ENCODE results near the gene GRID2.

Gene GRID2

DNA sequence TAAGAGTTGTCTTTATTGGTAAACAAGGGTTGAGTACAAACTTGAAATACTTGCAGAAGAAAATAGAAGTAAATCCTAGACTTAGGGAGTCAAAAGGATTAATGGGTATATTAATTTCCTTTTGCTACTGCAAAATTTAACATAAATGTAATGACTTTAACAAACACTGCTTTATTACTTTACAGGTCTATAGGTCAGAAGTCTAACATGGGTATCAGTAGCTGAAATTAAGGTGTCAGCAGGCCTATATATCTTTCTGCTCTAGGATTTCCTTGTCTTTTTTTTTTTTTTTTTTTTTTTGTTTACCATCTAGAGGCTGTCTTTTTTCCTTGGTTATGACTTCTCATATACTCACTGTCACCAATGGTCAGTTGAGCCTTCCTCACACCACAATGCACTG, 220.4 kb downstream of the GRID2 start:
- no peak for DNase-seq (ENCODE audit: low read depth, low spot score)

DNA sequence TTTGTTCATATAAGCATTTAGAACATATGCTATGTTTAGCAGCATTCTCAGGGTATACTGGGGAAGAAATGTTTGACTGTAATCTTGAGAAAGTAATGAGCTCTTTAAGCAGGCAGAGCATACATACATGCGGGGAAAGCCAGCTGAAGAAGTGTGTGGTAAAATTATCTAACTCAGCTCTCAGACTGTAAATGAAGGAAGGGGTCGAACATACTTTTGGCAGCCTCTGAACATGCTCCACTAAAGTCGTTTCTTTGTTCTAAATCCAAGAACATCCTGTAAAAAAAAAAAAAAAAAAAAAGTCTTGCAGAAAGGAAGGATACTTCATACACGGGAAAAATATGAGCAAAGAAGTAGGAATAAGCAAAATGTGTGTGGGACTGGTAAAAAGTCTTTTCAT, 224.8 kb downstream of the GRID2 start:
- no peak for DNase-seq (ENCODE audit: low read depth, low spot score)

DNA sequence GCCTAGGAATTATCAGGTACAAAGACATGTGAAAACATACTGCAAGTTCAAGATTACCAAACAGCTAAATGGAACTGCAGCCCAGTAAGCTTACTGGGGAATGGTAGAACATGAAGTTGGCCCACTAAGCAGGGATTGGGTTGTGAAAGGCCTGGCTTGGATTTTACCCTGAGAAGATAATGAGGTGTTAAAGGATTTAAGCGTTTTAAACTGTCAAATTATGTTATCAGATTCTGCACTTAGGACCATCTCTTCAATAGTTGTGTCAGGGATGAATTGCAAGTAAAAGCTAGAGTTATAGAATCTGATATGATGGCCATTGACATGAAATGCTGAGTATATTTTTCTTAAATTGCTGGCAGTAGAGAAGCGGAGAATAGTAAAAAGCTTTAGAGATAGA, 225.7 kb downstream of the GRID2 start:
- DNase-seq (ENCODE audit: low read depth, low spot score): no peak

DNA sequence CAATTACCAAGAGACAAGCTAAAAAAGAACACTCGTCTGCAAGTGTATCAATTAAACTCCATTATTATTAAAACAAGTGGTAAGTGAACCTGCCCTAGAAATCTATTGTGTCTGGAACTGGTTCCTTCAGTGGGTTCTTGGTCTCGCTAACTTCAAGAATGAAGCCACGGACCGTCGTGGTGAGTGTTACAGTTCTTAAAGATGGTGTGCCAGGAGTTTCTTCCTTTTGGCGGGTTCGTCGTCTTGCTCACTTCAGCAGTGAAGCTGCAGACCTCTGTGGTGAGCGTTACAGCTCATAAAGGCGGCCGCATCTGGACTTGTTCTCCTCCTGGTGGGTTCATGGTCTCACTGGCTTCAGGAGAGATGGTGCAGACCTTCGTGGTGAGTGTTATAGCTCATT, 231.8 kb downstream of the GRID2 start:
- DNase-seq (ENCODE audit: low read depth, low spot score): no peak

DNA sequence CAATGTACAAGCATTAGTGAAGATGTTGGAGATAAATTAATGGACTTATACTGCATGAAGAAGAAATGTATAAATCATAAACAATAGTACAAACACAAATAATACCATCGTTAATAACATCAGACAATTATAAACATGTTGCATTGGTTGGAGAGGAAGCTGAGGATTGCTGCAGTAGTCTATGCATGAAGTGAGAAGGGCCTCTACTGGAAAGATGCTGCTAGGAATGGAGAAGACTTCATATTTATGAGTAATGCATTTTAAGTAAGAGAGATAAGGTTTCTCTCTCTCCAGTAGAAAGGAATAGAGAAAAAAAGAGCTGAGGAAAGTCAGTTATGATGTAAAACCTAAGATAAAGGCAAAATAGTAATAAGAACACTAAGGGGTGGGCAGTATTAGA, 247.8 kb downstream of the GRID2 start:
- no peak for DNase-seq (ENCODE audit: low read depth, low spot score)

DNA sequence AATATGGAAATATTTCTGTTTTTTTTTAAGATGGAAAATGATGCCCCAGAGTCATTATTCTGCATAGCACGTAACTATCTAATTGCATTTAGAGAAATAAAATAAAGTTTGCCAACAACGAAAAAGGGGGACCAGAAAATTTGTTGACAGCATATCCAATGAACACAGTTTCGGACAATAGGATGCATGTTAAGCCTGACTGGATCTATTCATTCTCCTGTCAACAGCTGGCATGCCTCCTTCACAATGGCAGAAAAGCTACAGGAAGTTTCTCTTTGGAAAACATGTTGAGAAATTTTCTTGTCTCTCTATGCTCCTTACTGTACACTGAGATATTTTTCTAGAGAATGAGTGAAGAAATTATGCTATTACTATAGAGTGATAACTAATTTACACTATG, 262.5 kb downstream of the GRID2 start:
- DNase-seq (ENCODE audit: low read depth, low spot score): no peak

DNA sequence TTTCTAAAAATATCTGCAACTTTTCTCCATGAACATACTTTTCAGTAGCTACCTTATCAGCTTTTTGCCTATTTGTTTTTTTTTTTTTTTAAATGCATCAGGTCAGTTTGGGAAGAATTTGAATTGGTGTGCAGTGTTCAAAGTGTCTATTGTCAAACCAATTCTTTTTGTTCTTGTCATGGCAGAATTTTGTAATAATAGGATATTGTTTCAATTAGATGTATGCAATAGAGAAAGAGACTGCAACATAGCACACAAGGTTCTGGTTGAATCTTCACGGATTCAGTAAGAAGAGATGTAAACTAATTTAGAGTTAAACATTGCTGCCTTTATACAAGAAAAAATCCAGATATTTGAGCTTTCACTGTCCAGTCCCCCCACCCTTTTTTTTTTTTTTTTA, 277.1 kb downstream of the GRID2 start:
- DNase-seq (ENCODE audit: low read depth, low spot score): no peak

DNA sequence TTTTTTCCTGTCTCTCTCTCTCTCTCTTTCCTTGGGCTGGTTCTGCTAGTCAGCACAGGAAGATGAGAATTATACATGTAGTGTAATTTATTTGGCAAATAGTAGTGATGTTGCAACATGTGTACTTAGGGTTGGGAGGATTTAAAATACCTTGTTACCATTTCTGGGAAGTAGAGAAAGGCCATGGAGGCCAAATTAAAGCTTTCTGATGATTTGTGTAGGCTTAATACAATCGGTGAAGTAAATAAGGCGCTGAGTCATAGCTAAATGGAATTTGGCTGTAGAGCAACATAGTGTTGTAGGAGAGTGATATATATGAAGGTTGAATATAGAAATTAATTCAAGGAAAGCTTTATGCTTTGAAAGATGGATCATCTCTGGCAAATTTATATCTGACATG, 295.3 kb downstream of the GRID2 start:
- DNase-seq (ENCODE audit: low read depth, low spot score): no peak

DNA sequence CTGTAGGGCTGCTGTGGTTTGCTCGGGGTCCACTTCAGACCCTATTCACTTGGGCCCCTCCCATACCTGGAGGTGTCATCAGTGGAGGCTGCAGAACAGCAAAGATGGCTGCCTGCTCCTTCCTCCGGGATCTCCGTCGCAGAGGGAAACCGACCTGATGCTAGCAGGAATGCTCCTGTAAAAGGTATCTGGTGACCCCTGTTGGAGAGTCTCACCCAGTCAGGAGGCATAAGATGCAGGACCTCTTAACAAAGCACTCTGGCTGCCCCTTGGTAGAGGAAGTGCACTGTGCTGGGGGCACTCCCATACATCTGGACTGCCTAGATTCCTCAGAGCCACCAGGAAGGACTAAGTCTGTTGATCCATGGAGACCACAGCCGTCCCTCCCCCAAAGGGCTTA, 296.9 kb downstream of the GRID2 start:
- no peak for DNase-seq (ENCODE audit: low read depth, low spot score)

DNA sequence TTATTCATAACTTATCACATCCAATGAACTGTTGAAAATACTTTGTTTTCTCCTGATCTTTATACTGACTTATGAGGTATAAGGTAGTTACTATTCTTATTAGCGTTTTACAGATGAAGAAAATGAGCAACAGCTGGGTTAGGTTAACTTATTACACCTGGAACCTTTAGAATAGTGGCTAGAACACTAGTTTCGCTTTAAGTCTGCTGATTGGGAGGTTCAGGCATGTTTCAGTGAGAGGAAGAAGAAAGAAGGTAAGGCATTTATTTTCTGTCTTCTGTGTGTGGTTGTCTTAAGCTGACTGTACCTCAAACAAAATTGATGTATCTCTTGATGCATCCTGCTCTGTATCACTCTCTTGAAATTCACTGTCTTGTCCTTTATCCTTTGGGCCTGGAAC, 302.5 kb downstream of the GRID2 start:
- no peak for DNase-seq (ENCODE audit: low read depth, low spot score)

DNA sequence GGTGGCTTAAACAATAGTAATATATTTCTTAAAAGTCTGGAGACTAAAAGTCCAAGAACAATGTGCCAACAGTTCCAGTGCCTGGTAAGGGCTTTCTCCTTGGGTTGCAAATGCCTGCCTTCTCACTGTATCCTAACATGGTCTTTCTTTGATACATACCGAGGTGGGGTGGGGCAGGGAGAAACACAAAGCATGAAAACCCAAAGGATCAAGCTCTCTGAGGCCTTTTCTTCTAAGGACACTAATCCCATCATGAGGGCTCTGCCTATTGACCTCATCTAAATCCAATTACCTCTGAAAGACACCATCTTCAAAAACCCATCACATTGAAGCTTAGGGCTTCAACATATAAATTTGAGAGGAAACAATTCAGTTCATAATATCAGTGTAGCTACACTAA, 311.3 kb downstream of the GRID2 start:
- no peak for DNase-seq (ENCODE audit: low read depth, low spot score)

DNA sequence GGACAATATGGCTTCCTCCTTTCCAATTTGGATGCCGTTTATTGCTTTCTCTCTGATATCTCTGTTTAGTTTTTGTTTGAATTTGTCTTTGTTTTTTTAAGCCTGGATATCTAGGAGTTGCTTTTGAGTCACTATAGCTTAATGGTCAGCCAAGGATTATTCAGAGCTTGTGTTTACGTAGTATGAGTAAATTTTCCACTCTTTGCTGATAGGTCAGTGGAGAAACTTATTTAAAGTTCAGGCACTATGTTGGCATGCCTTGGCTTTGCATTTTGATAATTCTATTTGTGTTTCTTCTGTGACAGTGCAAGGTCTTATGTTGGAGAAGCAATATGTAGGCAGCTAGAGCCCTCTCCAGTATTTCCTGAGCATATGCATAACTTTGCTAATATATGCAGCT, 315.2 kb downstream of the GRID2 start:
- DNase-seq (ENCODE audit: low read depth, low spot score): no peak

DNA sequence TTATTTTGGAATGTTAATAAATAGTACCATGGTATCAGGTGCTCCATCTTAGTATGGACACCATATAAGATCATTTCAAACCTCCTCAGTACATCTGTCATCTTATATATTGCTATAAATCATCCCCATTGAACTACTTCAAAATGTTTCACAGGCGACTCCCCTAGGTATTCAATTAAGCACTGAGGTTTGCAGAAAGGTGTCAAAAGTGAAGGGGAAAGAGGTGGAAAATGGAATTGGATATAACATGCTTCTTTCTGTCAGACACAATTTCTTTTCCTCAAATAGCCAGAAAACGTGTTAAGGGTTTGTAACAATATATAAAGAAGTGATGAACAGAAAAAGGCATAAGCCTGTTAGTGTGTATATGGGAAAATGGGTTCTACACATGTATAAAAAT, 325.5 kb downstream of the GRID2 start:
- no peak for DNase-seq (ENCODE audit: low read depth, low spot score)

DNA sequence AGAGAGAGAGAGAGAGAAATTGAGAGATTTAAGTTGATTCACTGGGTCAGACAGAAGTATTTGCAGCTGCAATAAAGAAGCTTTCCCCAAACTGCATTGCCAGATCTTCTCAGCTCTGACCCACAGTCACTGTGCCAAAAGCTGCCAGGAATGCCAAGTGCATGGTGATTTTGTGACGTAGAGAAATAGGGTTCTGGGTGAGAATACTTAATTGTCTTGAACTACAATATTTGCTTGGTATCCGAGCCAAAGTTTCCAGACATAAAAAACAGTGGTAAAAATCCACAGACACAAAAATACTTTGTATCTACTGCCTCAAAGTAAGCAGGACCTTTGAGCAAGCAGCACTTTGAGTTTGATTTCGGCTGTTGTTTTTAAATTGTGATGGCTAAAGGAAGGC, 331.1 kb downstream of the GRID2 start:
- DNase-seq (ENCODE audit: low read depth, low spot score): no peak

DNA sequence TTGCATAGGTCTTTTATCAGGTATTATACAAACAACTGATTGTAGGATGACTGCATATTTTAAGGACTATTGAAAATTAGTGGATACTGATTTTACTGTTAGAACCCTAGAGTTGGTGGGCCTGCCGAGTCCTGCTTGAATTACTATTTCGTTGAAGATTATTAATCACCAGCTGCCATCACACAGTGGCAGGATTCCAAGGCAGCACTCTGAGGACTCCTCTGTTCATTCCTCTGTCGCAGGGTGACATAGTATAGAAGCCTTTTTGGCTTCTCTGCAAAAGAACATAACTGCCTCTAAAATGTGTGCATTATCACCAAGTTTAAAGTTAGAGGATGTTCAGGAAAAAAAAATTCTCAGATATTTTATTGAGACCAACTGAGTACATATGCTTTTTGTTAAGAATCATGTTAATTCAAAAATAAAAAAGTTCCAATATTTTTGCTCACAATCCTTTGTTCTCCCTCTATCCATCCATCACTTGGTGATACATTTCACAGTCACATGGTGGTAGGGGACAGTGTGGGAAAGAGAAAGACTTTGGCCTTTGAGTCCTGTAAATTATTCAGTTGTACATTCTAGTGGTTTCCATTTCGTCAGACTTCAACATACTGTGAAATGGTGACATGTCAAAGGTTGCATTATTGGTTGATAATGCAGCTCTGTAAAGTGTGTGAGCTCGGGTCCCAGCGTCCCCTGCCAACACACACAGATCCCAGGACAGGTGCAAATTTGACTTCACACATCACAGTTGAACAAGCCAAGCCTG, 332.5 kb downstream of the GRID2 start:
- no peak for DNase-seq (ENCODE audit: low read depth, low spot score)

DNA sequence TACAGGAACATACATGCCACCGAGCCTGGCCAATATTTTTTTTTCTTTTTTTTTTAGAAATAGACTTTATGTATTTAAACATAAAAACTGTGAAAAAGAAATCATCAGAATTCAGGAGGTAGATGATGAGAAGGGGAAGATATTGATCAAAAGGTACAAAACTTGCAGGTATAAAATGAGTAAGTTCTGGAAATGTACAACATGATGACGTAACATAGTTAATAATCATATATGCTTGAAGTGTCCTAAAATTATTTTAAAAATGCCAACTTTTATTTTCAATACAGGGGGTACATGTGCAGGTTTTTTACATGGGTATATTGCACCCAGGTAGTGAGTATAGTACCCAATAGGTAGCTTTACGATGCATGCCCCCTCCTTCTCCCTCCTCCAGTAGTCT, 337.6 kb downstream of the GRID2 start:
- no peak for DNase-seq (ENCODE audit: low read depth, low spot score)

DNA sequence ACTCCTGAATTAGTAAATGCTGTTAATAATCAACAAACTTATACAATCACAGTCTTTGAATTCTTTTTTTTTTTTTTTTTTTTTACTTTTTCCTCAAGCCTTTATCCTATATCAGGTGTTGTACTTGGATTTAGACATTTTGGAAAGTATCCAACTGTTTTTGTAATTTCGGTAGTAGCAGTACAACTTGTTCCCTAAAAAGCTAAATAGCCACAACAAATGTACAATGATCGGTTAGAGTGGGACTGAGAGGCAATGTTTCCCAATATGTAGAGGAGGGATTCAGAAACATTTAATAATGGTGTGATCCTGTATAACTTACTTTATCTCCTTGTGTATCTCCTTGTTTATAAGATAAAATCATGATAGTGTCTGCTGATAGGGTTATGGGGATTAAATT, 343.1 kb downstream of the GRID2 start:
- no peak for DNase-seq (ENCODE audit: low read depth, low spot score)

DNA sequence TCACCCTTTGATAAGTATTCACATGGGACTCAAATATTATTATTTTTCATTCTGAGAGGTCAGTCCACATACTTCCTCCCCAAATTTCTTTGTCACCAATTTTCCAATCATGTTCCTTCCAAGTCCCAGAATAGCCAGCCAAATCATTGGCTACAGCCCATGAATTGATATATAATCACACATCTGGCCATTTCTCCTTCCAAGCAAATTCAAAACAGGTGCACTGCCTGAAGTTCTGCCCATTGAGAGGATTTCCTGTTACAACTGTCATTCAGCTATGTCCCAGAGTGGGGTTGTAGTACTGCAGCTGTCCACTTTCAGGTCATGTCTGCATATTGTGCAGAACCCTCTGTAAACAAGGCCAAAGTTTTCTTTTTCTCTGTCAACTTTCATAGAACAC, 347.8 kb downstream of the GRID2 start:
- DNase-seq (ENCODE audit: low read depth, low spot score): no peak

DNA sequence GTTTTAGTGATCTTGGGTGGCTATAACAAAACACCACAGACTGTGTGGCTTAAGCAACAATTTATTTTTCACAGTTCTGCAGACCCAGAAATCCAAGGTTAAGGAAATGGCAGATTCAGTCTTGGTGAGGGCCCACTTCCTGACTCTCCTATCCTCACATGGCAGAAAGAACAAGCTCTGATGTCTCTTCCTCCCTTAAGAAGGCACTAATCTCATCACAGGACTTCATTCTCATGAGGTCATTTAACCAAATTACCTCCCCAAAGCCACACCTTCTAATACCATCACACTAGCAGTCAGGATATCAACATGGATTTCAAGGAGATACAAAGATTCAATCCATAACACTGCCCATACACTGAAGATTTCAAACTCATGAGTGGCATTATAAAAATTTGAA, 350.3 kb downstream of the GRID2 start:
- DNase-seq (ENCODE audit: low read depth, low spot score): no peak

DNA sequence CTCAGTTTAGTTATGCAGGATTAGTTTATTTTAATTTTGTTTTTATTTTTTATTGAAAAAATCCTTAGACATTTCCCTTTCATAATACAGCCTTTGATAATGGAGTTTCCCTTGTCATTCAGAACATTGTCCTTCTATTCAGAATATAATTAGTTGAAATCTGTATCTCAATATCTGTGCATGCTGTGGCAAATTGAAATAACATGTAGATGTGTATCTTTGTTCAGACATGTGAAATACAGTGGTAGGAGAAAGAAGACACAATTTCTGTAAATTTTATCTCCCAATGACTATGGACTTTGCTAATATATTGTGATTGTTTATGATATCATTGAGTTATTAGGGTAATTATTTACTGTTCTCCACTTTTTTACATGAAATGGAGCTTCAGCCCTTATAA, 353.9 kb downstream of the GRID2 start:
- no peak for DNase-seq (ENCODE audit: low read depth, low spot score)

DNA sequence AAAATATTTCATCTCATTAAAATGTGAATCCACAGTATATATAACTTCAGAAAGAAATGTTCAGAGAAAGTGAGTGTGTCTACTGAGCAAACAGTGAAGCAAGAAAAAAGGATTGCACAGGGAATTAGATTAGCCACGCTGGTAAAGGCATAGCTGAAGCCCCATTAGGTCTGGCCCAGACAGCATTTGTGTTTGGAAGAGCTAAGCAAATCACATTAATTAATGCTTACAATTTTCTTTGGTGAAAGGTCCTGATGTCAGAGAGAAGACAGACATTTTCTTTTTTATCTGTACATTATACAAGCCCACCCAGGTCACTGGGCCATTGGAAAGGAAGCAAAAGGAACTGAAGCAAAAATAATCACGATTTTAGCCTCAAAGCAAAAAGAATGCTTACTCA, 354.6 kb downstream of the GRID2 start:
- DNase-seq (ENCODE audit: low read depth, low spot score): no peak

DNA sequence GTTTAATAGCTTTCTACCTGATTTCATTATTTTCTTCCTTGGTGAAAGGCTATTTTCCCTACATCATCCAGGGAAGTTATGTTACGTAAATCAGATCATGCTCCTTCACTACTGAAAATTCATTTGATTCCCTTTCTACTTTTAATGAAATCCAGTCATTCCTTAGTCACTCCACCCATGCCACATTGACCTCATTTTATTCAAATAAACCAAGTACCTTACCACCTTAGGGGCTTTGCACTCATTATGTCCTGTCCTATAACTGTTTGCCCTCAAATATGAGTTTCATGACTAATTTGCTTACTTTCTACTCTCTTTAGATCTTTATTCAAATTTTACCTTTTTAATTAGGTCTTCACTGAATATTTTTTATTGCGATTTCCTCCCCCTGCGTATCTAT, 374.0 kb downstream of the GRID2 start:
- DNase-seq (ENCODE audit: low read depth, low spot score): no peak

DNA sequence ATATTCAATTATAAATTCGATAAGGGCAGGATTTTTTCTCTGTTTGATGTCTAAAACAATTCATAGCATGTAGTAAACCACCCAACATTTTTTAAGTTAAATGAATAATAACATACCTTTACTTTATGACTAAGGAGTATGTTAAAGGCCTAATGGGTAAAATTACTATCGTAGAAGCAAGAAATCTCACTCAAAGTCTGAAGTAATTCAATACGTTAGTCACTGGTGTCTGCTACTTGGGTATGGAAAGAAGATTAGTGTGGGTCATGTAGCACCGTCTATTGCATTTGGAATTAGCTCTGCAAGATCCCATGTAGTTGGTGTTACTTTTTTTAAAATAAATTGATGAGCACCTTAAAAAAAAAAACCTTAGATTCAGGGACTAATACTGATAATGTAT, 374.5 kb downstream of the GRID2 start:
- DNase-seq (ENCODE audit: low read depth, low spot score): no peak

DNA sequence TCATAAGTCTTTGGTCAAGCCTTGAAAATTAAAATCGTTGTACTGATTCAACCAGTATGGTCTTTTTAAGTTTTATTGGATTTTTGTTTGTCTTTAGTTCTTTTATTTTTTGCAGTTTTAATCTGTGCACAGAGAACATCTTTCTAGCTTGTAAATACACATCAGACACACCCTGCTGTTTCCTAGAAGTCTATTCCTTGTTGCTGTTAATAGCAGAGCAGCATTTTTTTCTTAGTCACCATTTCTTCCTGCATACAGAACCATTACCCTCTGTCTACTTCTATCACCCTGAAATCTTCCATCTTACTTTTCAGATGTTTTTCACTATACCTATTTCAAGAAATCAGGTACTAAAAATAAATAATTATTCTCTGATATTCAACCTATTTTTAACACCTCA, 375.4 kb downstream of the GRID2 start:
- DNase-seq (ENCODE audit: low read depth, low spot score): no peak

All from activated CD4-positive, CD25-positive, alpha-beta regulatory T cell treated with anti-CD3 and anti-CD28 coated beads, Interleukin-2, amount 50 U/mL, for 16 hours (primary cell).